ENCODE measurements around the gene CLDN12. TPM values are rescaled to one million over a fixed set of nuclear protein-coding genes. Genes with fewer than 3 reads are reported as not detected.

Gene CLDN12
- total and polyA plus RNA-seq, 2 of the 13 experiments (the other 11 are each of a cell fraction or from before 2014, with no cell fraction given) = 44.1 to 114 TPM

DNA sequence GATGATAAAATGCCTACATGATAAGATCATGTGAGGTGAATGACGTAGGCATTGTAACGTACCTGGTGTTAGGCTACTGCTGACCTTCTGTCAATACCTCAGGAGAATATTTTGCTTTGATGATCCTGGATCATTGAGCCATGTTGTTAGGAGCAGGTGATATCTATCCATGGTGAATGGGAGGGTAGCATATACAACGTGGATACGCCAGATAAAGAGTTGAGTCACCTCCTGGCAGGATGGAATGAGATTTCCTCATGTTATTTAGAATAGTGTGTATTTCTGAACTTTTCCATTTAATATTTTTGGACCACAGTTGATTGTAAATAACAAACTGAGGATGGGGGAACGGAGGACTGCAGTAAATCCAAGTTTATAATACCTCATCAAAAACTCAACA is 11.8 kb upstream of the CLDN12 start (continued):
- TF ChIP-seq, protein P1, sequence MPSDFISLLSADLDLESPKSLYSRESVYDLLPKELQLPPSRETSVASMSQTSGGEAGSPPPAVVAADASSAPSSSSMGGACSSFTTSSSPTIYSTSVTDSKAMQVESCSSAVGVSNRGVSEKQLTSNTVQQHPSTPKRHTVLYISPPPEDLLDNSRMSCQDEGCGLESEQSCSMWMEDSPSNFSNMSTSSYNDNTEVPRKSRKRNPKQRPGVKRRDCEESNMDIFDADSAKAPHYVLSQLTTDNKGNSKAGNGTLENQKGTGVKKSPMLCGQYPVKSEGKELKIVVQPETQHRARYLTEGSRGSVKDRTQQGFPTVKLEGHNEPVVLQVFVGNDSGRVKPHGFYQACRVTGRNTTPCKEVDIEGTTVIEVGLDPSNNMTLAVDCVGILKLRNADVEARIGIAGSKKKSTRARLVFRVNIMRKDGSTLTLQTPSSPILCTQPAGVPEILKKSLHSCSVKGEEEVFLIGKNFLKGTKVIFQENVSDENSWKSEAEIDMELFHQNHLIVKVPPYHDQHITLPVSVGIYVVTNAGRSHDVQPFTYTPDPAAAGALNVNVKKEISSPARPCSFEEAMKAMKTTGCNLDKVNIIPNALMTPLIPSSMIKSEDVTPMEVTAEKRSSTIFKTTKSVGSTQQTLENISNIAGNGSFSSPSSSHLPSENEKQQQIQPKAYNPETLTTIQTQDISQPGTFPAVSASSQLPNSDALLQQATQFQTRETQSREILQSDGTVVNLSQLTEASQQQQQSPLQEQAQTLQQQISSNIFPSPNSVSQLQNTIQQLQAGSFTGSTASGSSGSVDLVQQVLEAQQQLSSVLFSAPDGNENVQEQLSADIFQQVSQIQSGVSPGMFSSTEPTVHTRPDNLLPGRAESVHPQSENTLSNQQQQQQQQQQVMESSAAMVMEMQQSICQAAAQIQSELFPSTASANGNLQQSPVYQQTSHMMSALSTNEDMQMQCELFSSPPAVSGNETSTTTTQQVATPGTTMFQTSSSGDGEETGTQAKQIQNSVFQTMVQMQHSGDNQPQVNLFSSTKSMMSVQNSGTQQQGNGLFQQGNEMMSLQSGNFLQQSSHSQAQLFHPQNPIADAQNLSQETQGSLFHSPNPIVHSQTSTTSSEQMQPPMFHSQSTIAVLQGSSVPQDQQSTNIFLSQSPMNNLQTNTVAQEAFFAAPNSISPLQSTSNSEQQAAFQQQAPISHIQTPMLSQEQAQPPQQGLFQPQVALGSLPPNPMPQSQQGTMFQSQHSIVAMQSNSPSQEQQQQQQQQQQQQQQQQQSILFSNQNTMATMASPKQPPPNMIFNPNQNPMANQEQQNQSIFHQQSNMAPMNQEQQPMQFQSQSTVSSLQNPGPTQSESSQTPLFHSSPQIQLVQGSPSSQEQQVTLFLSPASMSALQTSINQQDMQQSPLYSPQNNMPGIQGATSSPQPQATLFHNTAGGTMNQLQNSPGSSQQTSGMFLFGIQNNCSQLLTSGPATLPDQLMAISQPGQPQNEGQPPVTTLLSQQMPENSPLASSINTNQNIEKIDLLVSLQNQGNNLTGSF (CRISPR knock-in tag; IDR thresholded peaks at IDR 0.05) = no peak
- TF ChIP-seq, protein P2, sequence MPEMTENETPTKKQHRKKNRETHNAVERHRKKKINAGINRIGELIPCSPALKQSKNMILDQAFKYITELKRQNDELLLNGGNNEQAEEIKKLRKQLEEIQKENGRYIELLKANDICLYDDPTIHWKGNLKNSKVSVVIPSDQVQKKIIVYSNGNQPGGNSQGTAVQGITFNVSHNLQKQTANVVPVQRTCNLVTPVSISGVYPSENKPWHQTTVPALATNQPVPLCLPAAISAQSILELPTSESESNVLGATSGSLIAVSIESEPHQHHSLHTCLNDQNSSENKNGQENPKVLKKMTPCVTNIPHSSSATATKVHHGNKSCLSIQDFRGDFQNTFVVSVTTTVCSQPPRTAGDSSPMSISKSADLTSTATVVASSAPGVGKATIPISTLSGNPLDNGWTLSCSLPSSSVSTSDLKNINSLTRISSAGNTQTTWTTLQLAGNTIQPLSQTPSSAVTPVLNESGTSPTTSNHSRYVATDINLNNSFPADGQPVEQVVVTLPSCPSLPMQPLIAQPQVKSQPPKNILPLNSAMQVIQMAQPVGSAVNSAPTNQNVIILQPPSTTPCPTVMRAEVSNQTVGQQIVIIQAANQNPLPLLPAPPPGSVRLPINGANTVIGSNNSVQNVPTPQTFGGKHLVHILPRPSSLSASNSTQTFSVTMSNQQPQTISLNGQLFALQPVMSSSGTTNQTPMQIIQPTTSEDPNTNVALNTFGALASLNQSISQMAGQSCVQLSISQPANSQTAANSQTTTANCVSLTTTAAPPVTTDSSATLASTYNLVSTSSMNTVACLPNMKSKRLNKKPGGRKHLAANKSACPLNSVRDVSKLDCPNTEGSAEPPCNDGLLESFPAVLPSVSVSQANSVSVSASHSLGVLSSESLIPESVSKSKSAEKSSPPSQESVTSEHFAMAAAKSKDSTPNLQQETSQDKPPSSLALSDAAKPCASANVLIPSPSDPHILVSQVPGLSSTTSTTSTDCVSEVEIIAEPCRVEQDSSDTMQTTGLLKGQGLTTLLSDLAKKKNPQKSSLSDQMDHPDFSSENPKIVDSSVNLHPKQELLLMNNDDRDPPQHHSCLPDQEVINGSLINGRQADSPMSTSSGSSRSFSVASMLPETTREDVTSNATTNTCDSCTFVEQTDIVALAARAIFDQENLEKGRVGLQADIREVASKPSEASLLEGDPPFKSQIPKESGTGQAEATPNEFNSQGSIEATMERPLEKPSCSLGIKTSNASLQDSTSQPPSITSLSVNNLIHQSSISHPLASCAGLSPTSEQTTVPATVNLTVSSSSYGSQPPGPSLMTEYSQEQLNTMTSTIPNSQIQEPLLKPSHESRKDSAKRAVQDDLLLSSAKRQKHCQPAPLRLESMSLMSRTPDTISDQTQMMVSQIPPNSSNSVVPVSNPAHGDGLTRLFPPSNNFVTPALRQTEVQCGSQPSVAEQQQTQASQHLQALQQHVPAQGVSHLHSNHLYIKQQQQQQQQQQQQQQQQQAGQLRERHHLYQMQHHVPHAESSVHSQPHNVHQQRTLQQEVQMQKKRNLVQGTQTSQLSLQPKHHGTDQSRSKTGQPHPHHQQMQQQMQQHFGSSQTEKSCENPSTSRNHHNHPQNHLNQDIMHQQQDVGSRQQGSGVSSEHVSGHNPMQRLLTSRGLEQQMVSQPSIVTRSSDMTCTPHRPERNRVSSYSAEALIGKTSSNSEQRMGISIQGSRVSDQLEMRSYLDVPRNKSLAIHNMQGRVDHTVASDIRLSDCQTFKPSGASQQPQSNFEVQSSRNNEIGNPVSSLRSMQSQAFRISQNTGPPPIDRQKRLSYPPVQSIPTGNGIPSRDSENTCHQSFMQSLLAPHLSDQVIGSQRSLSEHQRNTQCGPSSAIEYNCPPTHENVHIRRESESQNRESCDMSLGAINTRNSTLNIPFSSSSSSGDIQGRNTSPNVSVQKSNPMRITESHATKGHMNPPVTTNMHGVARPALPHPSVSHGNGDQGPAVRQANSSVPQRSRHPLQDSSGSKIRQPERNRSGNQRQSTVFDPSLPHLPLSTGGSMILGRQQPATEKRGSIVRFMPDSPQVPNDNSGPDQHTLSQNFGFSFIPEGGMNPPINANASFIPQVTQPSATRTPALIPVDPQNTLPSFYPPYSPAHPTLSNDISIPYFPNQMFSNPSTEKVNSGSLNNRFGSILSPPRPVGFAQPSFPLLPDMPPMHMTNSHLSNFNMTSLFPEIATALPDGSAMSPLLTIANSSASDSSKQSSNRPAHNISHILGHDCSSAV (CRISPR knock-in tag; IDR thresholded peaks at IDR 0.05; ENCODE audit: borderline replicate concordance) = no peak
- TF ChIP-seq, protein P3, sequence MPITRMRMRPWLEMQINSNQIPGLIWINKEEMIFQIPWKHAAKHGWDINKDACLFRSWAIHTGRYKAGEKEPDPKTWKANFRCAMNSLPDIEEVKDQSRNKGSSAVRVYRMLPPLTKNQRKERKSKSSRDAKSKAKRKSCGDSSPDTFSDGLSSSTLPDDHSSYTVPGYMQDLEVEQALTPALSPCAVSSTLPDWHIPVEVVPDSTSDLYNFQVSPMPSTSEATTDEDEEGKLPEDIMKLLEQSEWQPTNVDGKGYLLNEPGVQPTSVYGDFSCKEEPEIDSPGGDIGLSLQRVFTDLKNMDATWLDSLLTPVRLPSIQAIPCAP (CRISPR knock-in tag; IDR thresholded peaks at IDR 0.05; ENCODE audit: low read depth) = no peak
- no peak for TF ChIP-seq RFXAP (CRISPR knock-in tag; IDR thresholded peaks at IDR 0.05; ENCODE audit: borderline replicate concordance)
- no peak for TF ChIP-seq ZNF121 (CRISPR knock-in tag; IDR thresholded peaks at IDR 0.05)
- TF ChIP-seq TAF1 (CRISPR knock-in tag; IDR thresholded peaks at IDR 0.05) = no peak
- no peak for TF ChIP-seq ZNF382 (CRISPR knock-in tag; IDR thresholded peaks at IDR 0.05; ENCODE audit: borderline replicate concordance)
- no peak for TF ChIP-seq GABPA (IDR thresholded peaks at IDR 0.05; ENCODE audit: low read depth, low read length)
- no peak for TF ChIP-seq GABPA (CRISPR knock-in tag; IDR thresholded peaks at IDR 0.05; ENCODE audit: low read depth)

All from HepG2 (cell line).